Liver (tissue), 9 donors: Measurements from ENCODE around the gene KCNJ5. TPM values are rescaled to one million over a fixed set of nuclear protein-coding genes. Genes with fewer than 3 reads are reported as not detected.

ENCODE experiments used
- DNase-seq: peaks from one replicate; pipeline ENCODE4 v3.0.0-alpha.2; 2017; ENCODE audit warnings: low spot score
- H3K27ac ChIP-seq, 2 donors: one replicate each; pipeline ENCODE4 v1.7.0; 2013; ENCODE audit warnings: inconsistent platforms in 2 of 2, low read length in 2 of 2, control low read depth in 1 of 2, low read depth in 1 of 2, mild to moderate bottlenecking in 1 of 2
- H3K27me3 ChIP-seq, 4 donors: one replicate each; pipeline versions ENCODE4 v1.6.1 to v1.7.0; 2013; ENCODE audit warnings: low read length in 3 of 4, inconsistent platforms in 1 of 4, mild to moderate bottlenecking in 1 of 4, moderate library complexity in 1 of 4; ENCODE audit not compliant: control insufficient read depth in 4 of 4, insufficient read depth in 4 of 4
- H3K36me3 ChIP-seq, 4 donors: one replicate each; pipeline versions ENCODE4 v1.6.1 to v1.7.0; 2013; ENCODE audit warnings: low read length in 3 of 4, mild to moderate bottlenecking in 3 of 4, low read depth in 1 of 4, moderate library complexity in 1 of 4; ENCODE audit not compliant: control insufficient read depth in 4 of 4, insufficient read depth in 3 of 4
- H3K4me1 ChIP-seq, 4 donors: one replicate each; pipeline versions ENCODE4 v1.6.1 to v1.7.0; 2013; ENCODE audit warnings: low read length in 3 of 4, mild to moderate bottlenecking in 3 of 4, moderate library complexity in 1 of 4; ENCODE audit not compliant: control insufficient read depth in 4 of 4, insufficient read depth in 4 of 4
- H3K4me3 ChIP-seq, 3 donors: one replicate each; pipeline versions ENCODE4 v1.6.1 to v1.7.0; 2013; ENCODE audit warnings: low read length in 3 of 3, control low read depth in 1 of 3, low read depth in 1 of 3, mild to moderate bottlenecking in 1 of 3
- H3K9ac ChIP-seq, 2 donors: one replicate each; pipeline ENCODE4 v1.7.0; 2013; ENCODE audit warnings: low read length in 2 of 2, mild to moderate bottlenecking in 2 of 2, moderate library complexity in 2 of 2, control low read depth in 1 of 2, low read depth in 1 of 2
- H3K9me3 ChIP-seq, 4 donors: one replicate each; pipeline versions ENCODE4 v1.6.1 to v1.7.0; 2013; ENCODE audit warnings: low read length in 3 of 4; ENCODE audit not compliant: control insufficient read depth in 4 of 4
- EGR1 ChIP-seq, 2 donors: IDR thresholded peaks; 2 replicates each; pipeline ENCODE4 v1.6.1; 2016 to 2018; ENCODE audit warnings: antibody characterized with exemption in 2 of 2, low read depth in 2 of 2
- FOXA1 ChIP-seq: IDR thresholded peaks from 2 replicates; pipeline ENCODE4 v1.6.1; 2016; ENCODE audit warnings: antibody characterized with exemption
- FOXA2 ChIP-seq: IDR thresholded peaks from 2 replicates; pipeline ENCODE4 v1.6.1; 2016; ENCODE audit warnings: antibody characterized with exemption
- GABPA ChIP-seq, 2 donors: IDR thresholded peaks in 1 of 2; conservative IDR thresholded peaks in 1 of 2; 2 replicates each; pipeline ENCODE4 v1.6.1; 2016; ENCODE audit warnings: antibody characterized with exemption in 2 of 2, mild to moderate bottlenecking in 1 of 2, moderate library complexity in 1 of 2
- HNF4A ChIP-seq, 2 donors: conservative IDR thresholded peaks; 2 replicates each; pipeline ENCODE4 v1.6.1; 2016; ENCODE audit warnings: antibody characterized with exemption in 2 of 2, mild to moderate bottlenecking in 2 of 2
- HNF4G ChIP-seq: IDR thresholded peaks from 2 replicates; pipeline ENCODE4 v1.6.1; 2016; ENCODE audit warnings: antibody characterized with exemption
- NR2F2 ChIP-seq: IDR thresholded peaks from 2 replicates; pipeline ENCODE4 v1.6.1; 2016; ENCODE audit warnings: antibody characterized with exemption
- RAD21 ChIP-seq, 2 donors: IDR thresholded peaks; 2 replicates each; pipeline ENCODE4 v1.6.1; 2016; ENCODE audit warnings: antibody characterized with exemption in 2 of 2, mild to moderate bottlenecking in 2 of 2
- RXRA ChIP-seq, 2 donors: IDR thresholded peaks; 2 replicates each; pipeline ENCODE4 v1.6.1; 2017 to 2018; ENCODE audit warnings: antibody characterized with exemption in 2 of 2, mild to moderate bottlenecking in 1 of 2
- TAF1 ChIP-seq: conservative IDR thresholded peaks from 2 replicates; pipeline ENCODE4 v1.6.1; 2016; ENCODE audit warnings: antibody characterized with exemption, mild to moderate bottlenecking
- YY1 ChIP-seq: IDR thresholded peaks from 2 replicates; pipeline ENCODE4 v1.6.1; 2016; ENCODE audit warnings: antibody characterized with exemption, mild to moderate bottlenecking
- WGBS: extraction: QIAGEN DNeasy Blood & Tissue Kit; methylation state at CpG from one replicate; pipeline ENCODE4 v1.1.7; 2013; 5-methylcytosine and 5-hydroxymethylcytosine counted together
- polyA plus RNA-seq, 2 donors: library from polyadenylated mRNA; stranded (reverse) in 1 of 2; unstranded in 1 of 2; fragments of 200-250 nt in 1 of 2; fragments of >200 nt in 1 of 2; fragmentation: Nextera tagmentation in 1 of 2; extraction: Ambion mirVana in 1 of 2; gene quantifications; one replicate each; pipeline versions ENCODE4 v1.2.1 to v1.2.3, GENCODE V29; 2013 to 2015
- total RNA-seq, 2 donors: library from RNA; depleted of rRNA; stranded (reverse); fragments of >200 nt; gene quantifications; one replicate each; pipeline ENCODE4 v1.2.3, GENCODE V29; 2014
- TF ChIP-seq, protein P1 (sequence below): IDR thresholded peaks from 2 replicates; pipeline ENCODE4 v1.6.1; 2016; ENCODE audit warnings: antibody characterized with exemption
- TF ChIP-seq, protein P2 (sequence below): fragments of 150-350 bp; IDR thresholded peaks from 2 replicates; pipeline ENCODE4 v1.5.1; 2017; ENCODE audit warnings: improper control_type of control experiment, low read depth, low read length; ENCODE audit not compliant: missing input control
- TF ChIP-seq, protein P3 (sequence below): IDR thresholded peaks from 2 replicates; pipeline ENCODE4 v1.6.1; 2016; ENCODE audit warnings: antibody characterized with exemption, mild to moderate bottlenecking
- TF ChIP-seq, protein P4 (sequence below): IDR thresholded peaks from 2 replicates; pipeline ENCODE4 v1.6.1; 2016; ENCODE audit warnings: antibody characterized with exemption
- TF ChIP-seq, protein P5 (sequence below): IDR thresholded peaks from 2 replicates; pipeline ENCODE4 v1.6.1; 2016; ENCODE audit warnings: antibody characterized with exemption
- donor health status: healthy.
- donor health status: healthy.
- donor health status: healthy.
- donor health status: healthy.
- donor health status: healthy.

KCNJ5 gene
- total and polyA plus RNA-seq, 4 donors = 0.04 to 0.08 (median 0.06) TPM

DNA sequence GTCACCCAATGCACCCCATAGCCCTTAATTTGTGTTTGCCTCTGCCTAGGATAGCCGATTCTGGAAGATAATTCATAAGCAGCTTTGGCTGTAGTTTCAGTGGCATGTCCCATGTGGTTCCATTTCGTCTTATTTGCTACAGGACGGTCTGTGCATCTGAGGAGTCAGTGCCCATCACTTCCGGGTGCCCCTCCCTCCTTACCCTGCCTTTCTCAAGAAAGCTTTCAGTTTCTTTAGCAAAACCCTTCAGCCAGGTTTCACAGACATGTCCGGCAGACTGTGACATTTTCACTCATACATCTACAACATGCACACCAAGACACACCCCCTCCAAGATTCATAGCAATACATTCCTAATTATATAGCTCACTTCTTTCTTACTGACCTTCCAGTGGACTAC, 37.2 kb downstream of the KCNJ5 start (continued):
- TF ChIP-seq, protein P1, sequence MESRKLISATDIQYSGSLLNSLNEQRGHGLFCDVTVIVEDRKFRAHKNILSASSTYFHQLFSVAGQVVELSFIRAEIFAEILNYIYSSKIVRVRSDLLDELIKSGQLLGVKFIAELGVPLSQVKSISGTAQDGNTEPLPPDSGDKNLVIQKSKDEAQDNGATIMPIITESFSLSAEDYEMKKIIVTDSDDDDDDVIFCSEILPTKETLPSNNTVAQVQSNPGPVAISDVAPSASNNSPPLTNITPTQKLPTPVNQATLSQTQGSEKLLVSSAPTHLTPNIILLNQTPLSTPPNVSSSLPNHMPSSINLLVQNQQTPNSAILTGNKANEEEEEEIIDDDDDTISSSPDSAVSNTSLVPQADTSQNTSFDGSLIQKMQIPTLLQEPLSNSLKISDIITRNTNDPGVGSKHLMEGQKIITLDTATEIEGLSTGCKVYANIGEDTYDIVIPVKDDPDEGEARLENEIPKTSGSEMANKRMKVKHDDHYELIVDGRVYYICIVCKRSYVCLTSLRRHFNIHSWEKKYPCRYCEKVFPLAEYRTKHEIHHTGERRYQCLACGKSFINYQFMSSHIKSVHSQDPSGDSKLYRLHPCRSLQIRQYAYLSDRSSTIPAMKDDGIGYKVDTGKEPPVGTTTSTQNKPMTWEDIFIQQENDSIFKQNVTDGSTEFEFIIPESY = no peak
- TF ChIP-seq HNF4A (conservative IDR thresholded peaks at IDR 0.05) = no peak
- TF ChIP-seq FOXA2 = no peak

DNA sequence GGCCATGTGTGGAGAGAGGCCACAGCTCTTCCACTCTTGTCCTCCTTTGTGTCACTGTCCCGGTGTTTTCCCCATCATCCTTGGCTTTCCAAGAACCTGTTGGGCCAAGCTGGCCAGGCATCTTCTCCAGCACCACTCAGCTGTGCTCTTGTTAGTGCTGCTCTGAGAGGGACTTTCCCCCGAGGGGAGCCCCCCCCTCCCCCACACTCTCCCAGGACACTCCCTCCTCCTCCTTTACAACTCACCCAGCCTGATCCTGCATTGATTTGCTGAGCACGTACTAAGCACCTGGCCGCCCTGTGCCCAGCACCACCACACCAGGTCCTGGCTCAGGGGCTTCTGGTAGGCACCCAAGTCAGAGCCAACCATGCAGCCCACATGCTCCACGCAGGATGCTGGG, 38.3 kb downstream of the KCNJ5 start:
- no peak for DNase-seq
- TF ChIP-seq EGR1 (IDR thresholded peaks at IDR 0.05; ENCODE audit: low read depth in 2 of 2) = no peak
- TF ChIP-seq FOXA2 = no peak
- TF ChIP-seq, protein P2, sequence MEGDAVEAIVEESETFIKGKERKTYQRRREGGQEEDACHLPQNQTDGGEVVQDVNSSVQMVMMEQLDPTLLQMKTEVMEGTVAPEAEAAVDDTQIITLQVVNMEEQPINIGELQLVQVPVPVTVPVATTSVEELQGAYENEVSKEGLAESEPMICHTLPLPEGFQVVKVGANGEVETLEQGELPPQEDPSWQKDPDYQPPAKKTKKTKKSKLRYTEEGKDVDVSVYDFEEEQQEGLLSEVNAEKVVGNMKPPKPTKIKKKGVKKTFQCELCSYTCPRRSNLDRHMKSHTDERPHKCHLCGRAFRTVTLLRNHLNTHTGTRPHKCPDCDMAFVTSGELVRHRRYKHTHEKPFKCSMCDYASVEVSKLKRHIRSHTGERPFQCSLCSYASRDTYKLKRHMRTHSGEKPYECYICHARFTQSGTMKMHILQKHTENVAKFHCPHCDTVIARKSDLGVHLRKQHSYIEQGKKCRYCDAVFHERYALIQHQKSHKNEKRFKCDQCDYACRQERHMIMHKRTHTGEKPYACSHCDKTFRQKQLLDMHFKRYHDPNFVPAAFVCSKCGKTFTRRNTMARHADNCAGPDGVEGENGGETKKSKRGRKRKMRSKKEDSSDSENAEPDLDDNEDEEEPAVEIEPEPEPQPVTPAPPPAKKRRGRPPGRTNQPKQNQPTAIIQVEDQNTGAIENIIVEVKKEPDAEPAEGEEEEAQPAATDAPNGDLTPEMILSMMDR = no peak
- no peak for TF ChIP-seq NR2F2
- TF ChIP-seq, protein P3, sequence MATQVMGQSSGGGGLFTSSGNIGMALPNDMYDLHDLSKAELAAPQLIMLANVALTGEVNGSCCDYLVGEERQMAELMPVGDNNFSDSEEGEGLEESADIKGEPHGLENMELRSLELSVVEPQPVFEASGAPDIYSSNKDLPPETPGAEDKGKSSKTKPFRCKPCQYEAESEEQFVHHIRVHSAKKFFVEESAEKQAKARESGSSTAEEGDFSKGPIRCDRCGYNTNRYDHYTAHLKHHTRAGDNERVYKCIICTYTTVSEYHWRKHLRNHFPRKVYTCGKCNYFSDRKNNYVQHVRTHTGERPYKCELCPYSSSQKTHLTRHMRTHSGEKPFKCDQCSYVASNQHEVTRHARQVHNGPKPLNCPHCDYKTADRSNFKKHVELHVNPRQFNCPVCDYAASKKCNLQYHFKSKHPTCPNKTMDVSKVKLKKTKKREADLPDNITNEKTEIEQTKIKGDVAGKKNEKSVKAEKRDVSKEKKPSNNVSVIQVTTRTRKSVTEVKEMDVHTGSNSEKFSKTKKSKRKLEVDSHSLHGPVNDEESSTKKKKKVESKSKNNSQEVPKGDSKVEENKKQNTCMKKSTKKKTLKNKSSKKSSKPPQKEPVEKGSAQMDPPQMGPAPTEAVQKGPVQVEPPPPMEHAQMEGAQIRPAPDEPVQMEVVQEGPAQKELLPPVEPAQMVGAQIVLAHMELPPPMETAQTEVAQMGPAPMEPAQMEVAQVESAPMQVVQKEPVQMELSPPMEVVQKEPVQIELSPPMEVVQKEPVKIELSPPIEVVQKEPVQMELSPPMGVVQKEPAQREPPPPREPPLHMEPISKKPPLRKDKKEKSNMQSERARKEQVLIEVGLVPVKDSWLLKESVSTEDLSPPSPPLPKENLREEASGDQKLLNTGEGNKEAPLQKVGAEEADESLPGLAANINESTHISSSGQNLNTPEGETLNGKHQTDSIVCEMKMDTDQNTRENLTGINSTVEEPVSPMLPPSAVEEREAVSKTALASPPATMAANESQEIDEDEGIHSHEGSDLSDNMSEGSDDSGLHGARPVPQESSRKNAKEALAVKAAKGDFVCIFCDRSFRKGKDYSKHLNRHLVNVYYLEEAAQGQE = no peak
- no peak for TF ChIP-seq FOXA1
- TF ChIP-seq, protein P4, sequence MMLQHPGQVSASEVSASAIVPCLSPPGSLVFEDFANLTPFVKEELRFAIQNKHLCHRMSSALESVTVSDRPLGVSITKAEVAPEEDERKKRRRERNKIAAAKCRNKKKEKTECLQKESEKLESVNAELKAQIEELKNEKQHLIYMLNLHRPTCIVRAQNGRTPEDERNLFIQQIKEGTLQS = no peak
- TF ChIP-seq, protein P1 = no peak
- no peak for TF ChIP-seq RAD21 (IDR thresholded peaks at IDR 0.05)
- no peak for TF ChIP-seq HNF4A (conservative IDR thresholded peaks at IDR 0.05)
- no peak for TF ChIP-seq HNF4G
- TF ChIP-seq, protein P5, sequence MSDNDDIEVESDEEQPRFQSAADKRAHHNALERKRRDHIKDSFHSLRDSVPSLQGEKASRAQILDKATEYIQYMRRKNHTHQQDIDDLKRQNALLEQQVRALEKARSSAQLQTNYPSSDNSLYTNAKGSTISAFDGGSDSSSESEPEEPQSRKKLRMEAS = no peak
- TF ChIP-seq YY1 = no peak
- no peak for TF ChIP-seq GABPA (IDR thresholded peaks at IDR 0.05 in 1 of 2, conservative IDR thresholded peaks at IDR 0.05 in 1 of 2)
- no peak for TF ChIP-seq RXRA (IDR thresholded peaks at IDR 0.05)
- TF ChIP-seq TAF1 = no peak
- Histone ChIP-seq H3K27me3 (peaks cover 0 to 2% (median 1%) of the 10 kb centered on the region in 4 donors), H3K9me3 (no peaks in the 10 kb centered on the region), H3K36me3 (no peaks in the 10 kb centered on the region), H3K4me1 (no peaks in the 10 kb centered on the region), H3K27ac (no peak overlapping the region), H3K4me3 (no peak overlapping the region), H3K9ac (no peak overlapping the region)
- 60% methylated on average over 5 of the region's 5 CpGs for WGBS
